ENCODE results near the gene PDE6H. TPM values are rescaled to one million over a fixed set of nuclear protein-coding genes. Genes with fewer than 3 reads are reported as not detected.

Gene PDE6H
- total and polyA plus RNA-seq, 2 donors (not counting 3 experiments of a cell fraction or from before 2014, with no cell fraction given): not detected

GRCh38 chr12:14989790-14990189 lies 16.9 kb downstream of the PDE6H start:
- Histone ChIP-seq H3K27me3 (ENCODE audit: control insufficient read depth in 2 of 2, insufficient read depth in 2 of 2, low read length in 2 of 2) (no peaks in the 10 kb centered on the region), H3K4me3 (replicated peaks in 1 of 3; ENCODE audit: insufficient read depth in 1 of 3, low read depth in 1 of 3, low read length in 3 of 3) (no peak overlapping the region), H3K27ac (ENCODE audit: insufficient read depth, low read depth, low read length) (no peak overlapping the region), H3K4me1 (ENCODE audit: control insufficient read depth, extremely low read depth, insufficient read depth, low read length) (no peaks in the 10 kb centered on the region), H3K4me2 (ENCODE audit: insufficient read depth, low read length) (no peak overlapping the region), H3K36me3 (ENCODE audit: control insufficient read depth in 2 of 2, extremely low read depth in 1 of 2, insufficient read depth in 2 of 2, low read length in 2 of 2) (no peaks in the 10 kb centered on the region), H3K79me2 (ENCODE audit: control insufficient read depth, insufficient read depth, low read length) (no peaks in the 10 kb centered on the region), H4K20me1 (replicated peaks; ENCODE audit: control insufficient read depth, extremely low read depth, insufficient read depth, low read length) (no peaks in the 10 kb centered on the region), H3K9me1 (replicated peaks; ENCODE audit: control insufficient read depth, extremely low read depth, insufficient read depth, low read length) (no peaks in the 10 kb centered on the region), H3K9me3 (replicated peaks; ENCODE audit: control insufficient read depth, insufficient read depth, low read length) (no peaks in the 10 kb centered on the region), H2AFZ (ENCODE audit: low read depth, low read length) (no peak overlapping the region), H3K9ac (replicated peaks; ENCODE audit: extremely low read depth, insufficient read depth, low read length) (no peak overlapping the region)
- TF ChIP-seq MAX (IDR thresholded peaks at IDR 0.05; ENCODE audit: insufficient read depth, insufficient read length): no peak
- TF ChIP-seq POLR2A (IDR thresholded peaks at IDR 0.05; ENCODE audit: low read depth, low read length): no peak
- ChIA-PET POLR2A (no interaction called here), CTCF (no interaction called here)
- FAIRE-seq (no peak), DNase-seq (ENCODE audit: low read depth, low spot score) (no peak)
- dilution Hi-C loops (cut with MboI; ENCODE audit: extremely low pct_ligation_motif_present, low sequenced_read_pairs): no loop called here
- no TSS peak for BruUV-seq (replicated peaks)
- intact Hi-C loops (cut with micrococcal nuclease): no loop called here

DNA sequence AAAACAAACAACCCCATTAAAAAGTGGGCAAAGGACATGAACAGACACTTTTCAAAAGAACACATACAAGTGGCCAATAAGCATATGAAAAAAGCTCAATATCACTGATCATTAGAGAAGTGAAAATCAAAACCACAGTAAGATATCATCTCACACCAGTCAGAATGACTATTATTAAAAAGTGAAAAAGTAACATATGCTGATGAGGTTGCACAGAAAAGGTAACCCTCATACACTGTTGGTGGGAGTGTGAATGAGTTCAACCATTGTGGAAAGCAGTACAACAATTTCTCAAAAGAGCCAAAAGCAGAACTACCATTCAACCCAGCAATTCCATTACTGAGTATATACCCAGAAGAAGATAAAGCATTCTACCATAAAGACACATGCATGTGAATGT lies 18.2 kb downstream of the PDE6H start:
- BruUV-seq (replicated peaks): no TSS peak
- POLR2A ChIA-PET: no interaction called here
- Histone ChIP-seq H3K9me3 (replicated peaks; ENCODE audit: control insufficient read depth, insufficient read depth, low read length) (no peaks in the 10 kb centered on the region), H3K4me2 (ENCODE audit: insufficient read depth, low read length) (no peak overlapping the region), H3K4me1 (ENCODE audit: control insufficient read depth, extremely low read depth, insufficient read depth, low read length) (no peaks in the 10 kb centered on the region), H2AFZ (ENCODE audit: low read depth, low read length) (no peak overlapping the region), H3K27ac (ENCODE audit: insufficient read depth, low read depth, low read length) (no peak overlapping the region), H3K27me3 (ENCODE audit: control insufficient read depth in 2 of 2, insufficient read depth in 2 of 2, low read length in 2 of 2) (no peaks in the 10 kb centered on the region), H3K79me2 (ENCODE audit: control insufficient read depth, insufficient read depth, low read length) (no peaks in the 10 kb centered on the region), H3K9ac (replicated peaks; ENCODE audit: extremely low read depth, insufficient read depth, low read length) (no peak overlapping the region), H4K20me1 (replicated peaks; ENCODE audit: control insufficient read depth, extremely low read depth, insufficient read depth, low read length) (no peaks in the 10 kb centered on the region), H3K36me3 (ENCODE audit: control insufficient read depth in 2 of 2, extremely low read depth in 1 of 2, insufficient read depth in 2 of 2, low read length in 2 of 2) (no peaks in the 10 kb centered on the region), H3K9me1 (replicated peaks; ENCODE audit: control insufficient read depth, extremely low read depth, insufficient read depth, low read length) (no peaks in the 10 kb centered on the region), H3K4me3 (replicated peaks in 1 of 3; ENCODE audit: insufficient read depth in 1 of 3, low read depth in 1 of 3, low read length in 3 of 3) (no peak overlapping the region)
- DNase-seq (ENCODE audit: low read depth, low spot score): no peak
- intact Hi-C loops (cut with micrococcal nuclease): no loop called here
- no peak for FAIRE-seq
- dilution Hi-C loops (cut with MboI; ENCODE audit: extremely low pct_ligation_motif_present, low sequenced_read_pairs): no loop called here
- CTCF ChIA-PET: no interaction called here
- TF ChIP-seq MYC (IDR thresholded peaks at IDR 0.05; ENCODE audit: low read depth, low read length) (no peak), MAX (IDR thresholded peaks at IDR 0.05; ENCODE audit: insufficient read depth, insufficient read length) (no peak), POLR2AphosphoS5 (IDR thresholded peaks at IDR 0.05; ENCODE audit: insufficient read depth, low read depth, low read length) (no peak), CTCF (IDR thresholded peaks at IDR 0.05; ENCODE audit: extremely low read depth in 1 of 2, insufficient read depth in 1 of 2, low read depth in 1 of 2, low read length in 2 of 2) (no peak), EZH2 (IDR thresholded peaks at IDR 0.05; ENCODE audit: borderline replicate concordance, low read depth, low read length, severe bottlenecking) (no peak), GATA2 (IDR thresholded peaks at IDR 0.05; ENCODE audit: insufficient read depth, insufficient read length, low read depth, low read length) (no peak), JUN (IDR thresholded peaks at IDR 0.05; ENCODE audit: borderline replicate concordance, insufficient read depth, insufficient read length, low read depth) (no peak), FOS (IDR thresholded peaks at IDR 0.05; ENCODE audit: borderline replicate concordance, insufficient read depth, low read length) (no peak), POLR2A (IDR thresholded peaks at IDR 0.05; ENCODE audit: low read depth, low read length) (no peak)
